Vagina (tissue), 2 donors: ENCODE measurements around the gene LCAT. TPM values are rescaled to one million over a fixed set of nuclear protein-coding genes. Genes with fewer than 3 reads are reported as not detected.

Source experiments
- DNase-seq, 2 donors: peaks; one replicate each; pipeline ENCODE4 v3.0.0-alpha.2; 2017; ENCODE audit errors: extremely low spot score in 2 of 2
- H3K27ac ChIP-seq: fragments of 200-600 bp; sonication (generic); one replicate; pipeline ENCODE4 v1.5.1; 2019
- H3K27me3 ChIP-seq: fragments of 200-600 bp; sonication (generic); one replicate; pipeline ENCODE4 v1.5.1; 2019
- H3K36me3 ChIP-seq, 2 donors: fragments of 200-600 bp; sonication (generic); one replicate each; pipeline ENCODE4 v1.5.1; 2017 to 2019
- H3K4me1 ChIP-seq: fragments of 200-600 bp; sonication (generic); one replicate; pipeline ENCODE4 v1.5.1; 2019
- H3K4me3 ChIP-seq, 2 donors: fragments of 200-600 bp; sonication (generic); 1 replicate in 1 of 2; 2 replicates in 1 of 2; pipeline ENCODE4 v1.5.1; 2016 to 2019
- H3K9me3 ChIP-seq: fragments of 200-600 bp; sonication (generic); one replicate; pipeline ENCODE4 v1.5.1; 2019
- CTCF ChIP-seq, 3 experiments: fragments of 450-650 bp in 2 of 3; fragments of 200-600 bp in 1 of 3; sonication (generic) in 1 of 3; IDR thresholded peaks; one replicate each; pipeline ENCODE4 v1.5.1; 2017 to 2019; ENCODE audit warnings: antibody characterized with exemption in 3 of 3, mild to moderate bottlenecking in 2 of 3, moderate library complexity in 2 of 3
- POLR2A ChIP-seq, 2 donors: fragments of 450-650 bp; IDR thresholded peaks; one replicate each; pipeline ENCODE4 v1.6.1; 2017; ENCODE audit warnings: antibody characterized with exemption in 2 of 2, mild to moderate bottlenecking in 2 of 2, moderate library complexity in 2 of 2
- POLR2AphosphoS5 ChIP-seq, 2 donors: sonication (generic); formaldehyde crosslinking; IDR thresholded peaks; one replicate each; pipeline ENCODE4 v1.9.0; 2017; ENCODE audit warnings: antibody characterized with exemption in 2 of 2, mild to moderate bottlenecking in 2 of 2, low read depth in 1 of 2; ENCODE audit not compliant: insufficient read depth in 1 of 2
- intact Hi-C: fragments of 100-400 bp; cut with DNase I; formaldehyde crosslinking; loops from one replicate; pipeline ENCODE4 v1.15.1; 2023
- total RNA-seq: library from RNA; depleted of rRNA; stranded (reverse); fragments of >200 nt; gene quantifications from one replicate; pipeline ENCODE4 v1.2.3, GENCODE V29; 2016

LCAT gene
- total RNA-seq, 1 donor from 2014 or later: 33.4 TPM

- H3K4me3 ChIP-seq: no peak overlapping the region
- H3K27me3 ChIP-seq: no peaks in the 10 kb centered on the region
- intact Hi-C loops: no loop called here
- H3K4me1 ChIP-seq: peaks cover 54% of the 10 kb centered on the region
- DNase-seq: no peak
- TF ChIP-seq CTCF (IDR thresholded peaks at IDR 0.05): no peak
- TF ChIP-seq POLR2AphosphoS5 (IDR thresholded peaks at IDR 0.05; ENCODE audit: insufficient read depth in 1 of 2, low read depth in 1 of 2): no peak
- no peak for TF ChIP-seq POLR2A (IDR thresholded peaks at IDR 0.05)
- no peak overlapping the region for H3K27ac ChIP-seq
- H3K36me3 ChIP-seq: peaks cover 0 to 16% of the 10 kb centered on the region in 2 donors
- no peaks in the 10 kb centered on the region for H3K9me3 ChIP-seq
These were observed 21.2 kb downstream of the LCAT start for GRCh38 chr16:67922740-67923139.

DNA sequence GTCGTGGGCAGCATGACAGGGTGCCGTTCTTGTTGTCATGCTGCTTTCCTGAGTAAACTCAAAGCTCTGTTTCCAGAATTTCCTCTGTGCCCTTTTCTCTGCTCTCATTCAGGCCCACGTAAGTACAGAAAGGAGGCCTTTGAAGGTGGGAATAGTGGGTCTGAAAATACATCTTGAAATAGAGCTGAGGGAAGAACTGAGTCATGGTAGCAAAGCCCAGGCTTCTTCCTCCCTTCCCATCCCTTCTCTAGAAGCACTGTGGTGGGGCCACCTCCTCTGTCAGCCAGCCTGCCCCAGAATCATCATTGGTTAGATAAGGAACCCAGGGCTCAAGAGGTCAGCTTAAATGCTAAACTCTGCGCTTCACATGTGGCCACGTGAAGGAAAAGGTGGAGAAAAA lies 21.7 kb downstream of the LCAT start:
- Histone ChIP-seq H3K36me3 (peaks cover 0 to 11% of the 10 kb centered on the region in 2 donors), H3K4me1 (peaks cover 60% of the 10 kb centered on the region), H3K9me3 (no peaks in the 10 kb centered on the region), H3K27me3 (no peaks in the 10 kb centered on the region), H3K27ac (no peak overlapping the region), H3K4me3 (no peak overlapping the region)
- DNase-seq: no peak
- TF ChIP-seq POLR2A (IDR thresholded peaks at IDR 0.05): no peak
- intact Hi-C loops: no loop called here

GRCh38 chr16:67919622-67920221 lies 24.2 kb downstream of the LCAT start:
- H3K27ac ChIP-seq: no peak overlapping the region
- intact Hi-C loops: no loop called here
- no peak overlapping the region for H3K4me3 ChIP-seq
- H3K9me3 ChIP-seq: no peaks in the 10 kb centered on the region
- H3K27me3 ChIP-seq: no peaks in the 10 kb centered on the region
- TF ChIP-seq CTCF (IDR thresholded peaks at IDR 0.05) (no peak), POLR2A (IDR thresholded peaks at IDR 0.05) (no peak), POLR2AphosphoS5 (IDR thresholded peaks at IDR 0.05; ENCODE audit: insufficient read depth in 1 of 2, low read depth in 1 of 2) (no peak)
- peaks cover 0 to 21% of the 10 kb centered on the region in 2 donors for H3K36me3 ChIP-seq
- DNase-seq: no peak
- H3K4me1 ChIP-seq: peaks cover 67% of the 10 kb centered on the region

- H3K36me3 ChIP-seq: peaks cover 0 to 11% of the 10 kb centered on the region in 2 donors
- no peaks in the 10 kb centered on the region for H3K9me3 ChIP-seq
- peaks cover 60% of the 10 kb centered on the region for H3K4me1 ChIP-seq
- no peak for TF ChIP-seq POLR2A (IDR thresholded peaks at IDR 0.05)
- TF ChIP-seq POLR2AphosphoS5 (IDR thresholded peaks at IDR 0.05; ENCODE audit: insufficient read depth in 1 of 2, low read depth in 1 of 2): no peak
- TF ChIP-seq CTCF (IDR thresholded peaks at IDR 0.05): no peak
- H3K27me3 ChIP-seq: no peaks in the 10 kb centered on the region
- DNase-seq: no peak
- intact Hi-C loops: no loop called here
- no peak overlapping the region for H3K4me3 ChIP-seq
- no peak overlapping the region for H3K27ac ChIP-seq
These were observed 26.1 kb downstream of the LCAT start for GRCh38 chr16:67917852-67918236.

DNA sequence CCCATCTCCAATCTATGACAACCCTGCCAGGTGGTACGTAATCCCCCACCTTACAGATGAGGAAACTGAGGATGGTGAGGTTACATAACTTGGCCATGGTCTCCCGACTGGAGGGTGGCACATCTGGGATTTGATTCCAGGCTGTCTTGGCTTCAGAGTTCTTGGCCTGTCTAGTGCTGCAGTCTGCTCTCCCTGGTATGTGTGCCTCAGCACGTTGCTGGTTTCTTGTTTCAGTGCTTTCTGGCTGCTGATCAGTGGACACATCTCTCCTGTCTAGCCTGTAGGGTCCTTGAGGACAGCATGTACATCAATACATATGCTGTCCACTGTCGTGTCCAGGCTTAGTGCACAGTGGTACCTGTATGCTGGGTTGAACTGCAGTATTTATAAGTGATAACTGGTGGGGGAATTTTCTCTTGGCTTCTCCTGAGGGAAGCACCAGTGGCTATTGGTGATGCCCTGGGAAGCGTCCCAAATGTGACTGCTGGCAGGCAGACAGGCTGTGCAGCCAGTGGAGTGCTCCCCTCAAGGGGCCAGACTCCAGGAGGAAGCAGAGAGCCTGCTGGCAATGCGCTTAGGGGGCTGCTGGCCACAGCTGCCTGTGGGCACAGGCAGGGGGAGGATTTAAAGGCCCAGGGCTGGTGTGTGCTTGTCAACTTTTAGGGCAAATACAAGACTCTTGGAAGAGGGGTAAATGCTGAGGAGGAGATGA lies 26.6 kb downstream of the LCAT start:
- intact Hi-C loops: no loop called here
- Histone ChIP-seq H3K27ac (no peak overlapping the region), H3K27me3 (no peaks in the 10 kb centered on the region), H3K9me3 (no peaks in the 10 kb centered on the region), H3K4me1 (peaks cover 54% of the 10 kb centered on the region), H3K36me3 (peaks cover 0 to 11% of the 10 kb centered on the region in 2 donors), H3K4me3 (no peak overlapping the region)
- no peak for DNase-seq
- no peak for TF ChIP-seq CTCF (IDR thresholded peaks at IDR 0.05)
- no peak for TF ChIP-seq POLR2AphosphoS5 (IDR thresholded peaks at IDR 0.05; ENCODE audit: insufficient read depth in 1 of 2, low read depth in 1 of 2)
- TF ChIP-seq POLR2A (IDR thresholded peaks at IDR 0.05): no peak
